Panc1 (cell line): ENCODE data around the gene UCP3. TPM values are rescaled to one million over a fixed set of nuclear protein-coding genes. Genes with fewer than 3 reads are reported as not detected.

Experiments used
- ATAC-seq: fragments of 200-7000 bp; cut with Tn5 transposase; 2 replicates; pipeline ENCODE4 v1.9.1; 2020; ENCODE audit warnings: mild to moderate bottlenecking, moderate library complexity
- BruUV-seq: library from RNA; stranded (reverse); fragments of 400-500 nt; replicated peaks from 2 replicates; lab custom pipeline; 2021; lab: Mats Ljungman, UMichigan
- CTCF ChIA-PET: fragments of 300-600 bp; sonication (Branson Sonifier 250); formaldehyde crosslinking; loops from one replicate; lab custom pipeline; 2022; ENCODE audit warnings: antibody characterized with exemption; lab: Charles Lee
- POLR2A ChIA-PET: fragments of 300-600 bp; sonication (Branson Sonifier 250); formaldehyde crosslinking; loops from one replicate; lab custom pipeline; 2022; ENCODE audit warnings: antibody characterized with exemption; lab: Charles Lee
- DNase-seq: peaks from one replicate; pipeline ENCODE4 v3.0.0-alpha.2; 2010; ENCODE audit warnings: low read depth, low spot score
- H3K27ac ChIP-seq: 2 replicates; pipeline ENCODE4 v1.5.1; 2011; ENCODE audit warnings: mild to moderate bottlenecking, low read length, inconsistent platforms
- H3K27me3 ChIP-seq: fragments of 200-500 bp; sonication (Bioruptor generic); 2 replicates; pipeline ENCODE4 v1.6.0; 2014; ENCODE audit warnings: low read length, inconsistent platforms; ENCODE audit not compliant: control insufficient read depth, insufficient read depth
- H3K36me3 ChIP-seq: fragments of 200-500 bp; sonication (Bioruptor generic); 2 replicates; pipeline ENCODE4 v1.5.1; 2014; ENCODE audit warnings: inconsistent platforms, mild to moderate bottlenecking, low read length, moderate library complexity; ENCODE audit not compliant: control insufficient read depth, insufficient read depth
- H3K4me1 ChIP-seq: 2 replicates; pipeline ENCODE4 v1.5.1; 2011; ENCODE audit warnings: inconsistent platforms, mild to moderate bottlenecking, low read length, moderate library complexity; ENCODE audit not compliant: control insufficient read depth, insufficient read depth
- H3K4me3 ChIP-seq, 2 experiments: 2 replicates each; pipeline ENCODE4 v1.5.1; 2011 to 2012; ENCODE audit warnings: low read depth in 2 of 2, low read length in 2 of 2, mild to moderate bottlenecking in 2 of 2, inconsistent platforms in 1 of 2, moderate library complexity in 1 of 2
- H3K9me3 ChIP-seq: fragments of 200-500 bp; sonication (Bioruptor generic); 2 replicates; pipeline ENCODE4 v1.5.1; 2014; ENCODE audit warnings: low read depth, mild to moderate bottlenecking, inconsistent platforms, low read length, moderate library complexity; ENCODE audit not compliant: control insufficient read depth, insufficient read depth
- CTCF ChIP-seq: fragments of 450-650 bp; IDR thresholded peaks from 2 replicates; pipeline ENCODE4 v1.5.1; 2017; ENCODE audit warnings: mild to moderate bottlenecking
- POLR2AphosphoS5 ChIP-seq: IDR thresholded peaks from 2 replicates; pipeline ENCODE4 v1.6.1; 2012; ENCODE audit warnings: mild to moderate bottlenecking, low read depth, low read length, moderate library complexity
- REST ChIP-seq, 2 experiments: IDR thresholded peaks; 2 replicates each; pipeline ENCODE4 v1.6.1; 2011 to 2012; ENCODE audit warnings: low read depth in 2 of 2, control low read depth in 1 of 2, low read length in 1 of 2, mild to moderate bottlenecking in 1 of 2, moderate library complexity in 1 of 2; ENCODE audit not compliant: insufficient read depth in 1 of 2
- SIN3A ChIP-seq: IDR thresholded peaks from 2 replicates; pipeline ENCODE4 v1.6.1; 2012; ENCODE audit warnings: low read depth, mild to moderate bottlenecking, low read length, moderate library complexity, borderline replicate concordance; ENCODE audit not compliant: insufficient read depth
- TCF7L2 ChIP-seq: IDR thresholded peaks from 2 replicates; pipeline ENCODE4 v1.6.1; 2011; ENCODE audit warnings: mild to moderate bottlenecking, low read depth, low read length, inconsistent platforms
- in situ Hi-C: cut with HindIII; loops from 2 replicates; pipeline ENCODE4 v1.10.0; 2016; ENCODE audit warnings: low sequenced_read_pairs, low pct_unique_long_range_greater_than_20kb
- intact Hi-C: fragments of 100-400 bp; cut with micrococcal nuclease; formaldehyde crosslinking; loops from one replicate; pipeline ENCODE4 v1.10.0; 2022; ENCODE audit not compliant: unreplicated experiment
- total RNA-seq: library from RNA; stranded (reverse); gene quantifications from one replicate; pipeline ENCODE4 v1.2.1, GENCODE V29; 2021; ENCODE audit not compliant: unreplicated experiment

UCP3 gene
- total RNA-seq, 1 experiment from 2014 or later = 0.46 TPM

- Histone ChIP-seq H3K27me3 (no peaks in the 10 kb centered on the region), H3K4me1 (no peaks in the 10 kb centered on the region), H3K9me3 (no peaks in the 10 kb centered on the region), H3K4me3 (no peak overlapping the region), H3K36me3 (peaks cover 3% of the 10 kb centered on the region; the same call in 1 of the 2 replicates), H3K27ac (no peak overlapping the region)
- POLR2A ChIA-PET = no interaction called here
- CTCF ChIA-PET = no interaction called here
- ATAC-seq (0 out of 2 replicates have a peak, but pooled peaks have one; percentile 4), DNase-seq (no peak)
- in situ Hi-C loops (no loop called here), intact Hi-C loops (no loop called here)
- TF ChIP-seq REST (IDR thresholded peaks at IDR 0.05; ENCODE audit: insufficient read depth in 1 of 2, low read depth in 2 of 2, low read length in 1 of 2) (no peak), SIN3A (no peak), POLR2AphosphoS5 (peak; percentile 52; the same call in 1 of the 2 replicates), CTCF (no peak)
- no TSS peak for BruUV-seq
Measured at GRCh38 chr11:73972187-73972586, 36.7 kb downstream of the UCP3 start.

- ChIA-PET POLR2A (no interaction called here), CTCF (interaction anchor here (0.6 kb wide), 1 partner anchor 730 kb away, joined by 3 read pairs; no protein-coding TSS in a partner anchor)
- no peaks in the 10 kb centered on the region for H3K4me1 ChIP-seq
- no peak for TF ChIP-seq TCF7L2
- peak; percentile 72 for TF ChIP-seq POLR2AphosphoS5
- no peak for TF ChIP-seq SIN3A
- DNase-seq = no peak
- H3K36me3 ChIP-seq = no peaks in the 10 kb centered on the region
- peak; percentile 20 for ATAC-seq
- H3K27me3 ChIP-seq = no peaks in the 10 kb centered on the region
- BruUV-seq = no TSS peak
- in situ Hi-C loops (no loop called here), intact Hi-C loops (no loop called here)
- H3K4me3 ChIP-seq = no peak overlapping the region
- H3K9me3 ChIP-seq = no peaks in the 10 kb centered on the region
- H3K27ac ChIP-seq = no peak overlapping the region
Measured at GRCh38 chr11:73971175-73971719, 37.6 kb downstream of the UCP3 start.
